Superior temporal gyrus (tissue), 1 donor: ENCODE measurements around the gene IPO4.
"Not testable (repeated sequence)": the region's sequence is repeated elsewhere in the genome, so short reads cannot be mapped to it uniquely, and the experiment has no call there.

Source experiments
- DNase-seq: peaks from one replicate; pipeline ENCODE4 v3.0.0-alpha.2; 2016; ENCODE audit errors: extremely low spot score

The IPO4 gene, protein sequence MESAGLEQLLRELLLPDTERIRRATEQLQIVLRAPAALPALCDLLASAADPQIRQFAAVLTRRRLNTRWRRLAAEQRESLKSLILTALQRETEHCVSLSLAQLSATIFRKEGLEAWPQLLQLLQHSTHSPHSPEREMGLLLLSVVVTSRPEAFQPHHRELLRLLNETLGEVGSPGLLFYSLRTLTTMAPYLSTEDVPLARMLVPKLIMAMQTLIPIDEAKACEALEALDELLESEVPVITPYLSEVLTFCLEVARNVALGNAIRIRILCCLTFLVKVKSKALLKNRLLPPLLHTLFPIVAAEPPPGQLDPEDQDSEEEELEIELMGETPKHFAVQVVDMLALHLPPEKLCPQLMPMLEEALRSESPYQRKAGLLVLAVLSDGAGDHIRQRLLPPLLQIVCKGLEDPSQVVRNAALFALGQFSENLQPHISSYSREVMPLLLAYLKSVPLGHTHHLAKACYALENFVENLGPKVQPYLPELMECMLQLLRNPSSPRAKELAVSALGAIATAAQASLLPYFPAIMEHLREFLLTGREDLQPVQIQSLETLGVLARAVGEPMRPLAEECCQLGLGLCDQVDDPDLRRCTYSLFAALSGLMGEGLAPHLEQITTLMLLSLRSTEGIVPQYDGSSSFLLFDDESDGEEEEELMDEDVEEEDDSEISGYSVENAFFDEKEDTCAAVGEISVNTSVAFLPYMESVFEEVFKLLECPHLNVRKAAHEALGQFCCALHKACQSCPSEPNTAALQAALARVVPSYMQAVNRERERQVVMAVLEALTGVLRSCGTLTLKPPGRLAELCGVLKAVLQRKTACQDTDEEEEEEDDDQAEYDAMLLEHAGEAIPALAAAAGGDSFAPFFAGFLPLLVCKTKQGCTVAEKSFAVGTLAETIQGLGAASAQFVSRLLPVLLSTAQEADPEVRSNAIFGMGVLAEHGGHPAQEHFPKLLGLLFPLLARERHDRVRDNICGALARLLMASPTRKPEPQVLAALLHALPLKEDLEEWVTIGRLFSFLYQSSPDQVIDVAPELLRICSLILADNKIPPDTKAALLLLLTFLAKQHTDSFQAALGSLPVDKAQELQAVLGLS

DNA sequence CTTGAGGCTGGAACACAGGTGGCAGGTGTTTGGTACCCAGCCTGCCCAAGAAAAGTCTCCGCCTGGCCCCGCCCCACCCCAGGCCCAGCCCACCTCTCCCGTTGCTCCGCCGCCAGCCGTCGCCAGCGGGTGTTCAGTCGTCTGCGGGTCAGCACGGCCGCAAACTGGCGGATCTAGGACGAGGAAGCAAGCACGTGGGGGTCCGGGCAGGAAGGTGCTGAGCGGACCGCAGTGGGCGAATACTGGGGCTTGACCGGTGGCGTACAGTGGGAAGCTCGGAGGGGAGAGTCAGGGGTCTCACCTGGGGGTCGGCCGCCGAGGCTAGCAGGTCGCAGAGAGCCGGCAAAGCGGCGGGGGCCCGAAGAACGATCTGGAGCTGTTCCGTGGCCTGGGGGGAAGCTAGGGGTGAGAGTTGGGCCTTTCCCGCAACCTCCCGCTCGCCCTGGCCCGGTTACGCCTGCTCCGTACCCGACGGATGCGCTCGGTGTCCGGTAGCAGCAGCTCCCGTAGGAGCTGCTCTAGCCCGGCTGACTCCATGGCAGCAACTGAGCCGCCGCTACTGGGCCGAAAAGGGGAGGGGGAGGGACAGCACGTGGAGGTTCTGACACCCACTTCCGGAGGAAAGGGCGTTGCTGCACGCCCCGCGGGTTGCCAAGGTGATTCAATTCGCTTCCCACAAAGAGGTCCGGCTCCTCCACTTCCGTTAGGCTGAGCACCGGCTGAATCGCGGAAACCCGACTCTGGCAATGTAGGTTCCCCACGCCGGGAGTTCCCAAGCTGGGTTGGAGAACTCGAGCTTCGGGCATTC, at the start of gene IPO4:
Gene IPO4 (minus strand): TSS at position 566 of the 808 bp plus-strand sequence. CDS start 29 bp downstream, at position 537.
- DNase-seq: peak; percentile 97

DNA sequence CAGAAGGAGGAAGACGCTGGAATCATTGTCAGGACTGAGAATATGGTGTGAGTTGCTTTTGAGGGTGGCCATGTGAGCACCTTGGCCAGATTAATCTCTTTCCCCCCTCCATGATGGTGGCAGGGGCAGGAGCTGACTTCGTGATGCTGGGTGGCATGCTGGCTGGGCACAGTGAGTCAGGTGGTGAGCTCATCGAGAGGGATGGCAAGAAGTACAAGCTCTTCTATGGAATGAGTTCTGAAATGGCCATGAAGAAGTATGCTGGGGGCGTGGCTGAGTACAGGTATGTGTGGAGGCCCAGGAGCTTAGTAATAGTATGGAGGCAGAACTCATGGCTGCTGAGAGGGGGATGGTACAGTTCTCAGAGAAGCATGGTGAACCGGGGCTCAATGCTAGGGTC, 49.5 kb upstream of the IPO4 start:
- no peak for DNase-seq

DNA sequence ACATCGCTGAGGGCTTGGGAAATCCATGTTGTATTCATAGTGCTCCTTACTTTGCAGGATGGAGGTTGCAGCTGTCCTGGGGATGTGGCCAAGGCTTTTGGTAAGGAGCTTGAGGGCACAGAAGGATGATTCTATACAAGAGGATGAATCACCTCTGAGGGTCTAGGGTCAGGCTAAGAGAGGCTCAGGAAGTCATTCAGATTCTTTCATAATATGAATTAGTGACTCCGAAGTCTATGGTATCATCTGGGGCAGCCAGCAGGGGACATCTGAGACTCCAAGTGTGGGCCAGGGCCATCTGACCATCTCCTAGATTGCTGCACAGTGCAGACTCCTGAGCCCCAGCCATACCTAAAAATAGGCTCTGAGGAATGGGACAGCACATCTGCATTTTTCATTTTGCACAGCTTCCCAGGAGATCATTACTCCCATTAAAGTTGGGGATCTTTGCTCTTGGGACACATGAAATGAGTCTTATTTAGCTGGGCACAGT, 48.9 kb upstream of the IPO4 start:
- DNase-seq: no peak

DNA sequence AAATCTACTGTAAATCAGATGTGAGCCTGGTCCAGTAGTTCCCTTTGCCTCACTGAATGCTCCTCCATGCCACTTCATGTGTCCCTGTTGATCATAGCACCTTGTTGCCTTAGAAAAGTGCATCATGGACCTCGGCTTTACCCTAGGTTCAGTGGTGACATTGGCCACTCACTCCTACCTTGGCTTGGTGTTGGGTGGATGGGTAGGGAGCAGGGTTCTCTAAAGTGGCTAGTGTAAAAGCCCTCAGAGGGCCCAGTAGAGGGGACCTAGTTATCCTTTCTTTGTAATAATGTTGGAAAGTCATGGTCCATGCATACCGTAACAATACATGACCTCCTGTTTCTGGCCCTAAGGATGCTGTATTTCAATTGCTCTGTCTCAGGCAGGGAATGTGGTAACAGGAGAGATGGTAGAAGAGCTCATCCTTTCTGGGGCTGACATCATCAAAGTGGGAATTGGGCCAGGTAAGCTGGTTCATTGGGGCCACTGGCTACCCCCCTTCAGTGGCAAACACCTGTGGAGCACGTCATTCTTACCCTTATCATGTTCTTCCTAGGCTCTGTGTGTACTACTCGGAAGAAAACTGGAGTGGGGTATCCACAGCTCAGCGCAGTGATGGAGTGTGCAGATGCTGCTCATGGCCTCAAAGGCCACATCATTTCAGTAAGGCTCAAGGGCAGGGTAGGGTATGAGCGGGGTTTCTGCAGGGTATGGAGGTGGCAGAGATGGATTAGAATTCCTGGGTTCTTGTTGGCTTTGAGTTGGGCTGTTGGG, 48.3 kb upstream of the IPO4 start:
- no peak for DNase-seq

DNA sequence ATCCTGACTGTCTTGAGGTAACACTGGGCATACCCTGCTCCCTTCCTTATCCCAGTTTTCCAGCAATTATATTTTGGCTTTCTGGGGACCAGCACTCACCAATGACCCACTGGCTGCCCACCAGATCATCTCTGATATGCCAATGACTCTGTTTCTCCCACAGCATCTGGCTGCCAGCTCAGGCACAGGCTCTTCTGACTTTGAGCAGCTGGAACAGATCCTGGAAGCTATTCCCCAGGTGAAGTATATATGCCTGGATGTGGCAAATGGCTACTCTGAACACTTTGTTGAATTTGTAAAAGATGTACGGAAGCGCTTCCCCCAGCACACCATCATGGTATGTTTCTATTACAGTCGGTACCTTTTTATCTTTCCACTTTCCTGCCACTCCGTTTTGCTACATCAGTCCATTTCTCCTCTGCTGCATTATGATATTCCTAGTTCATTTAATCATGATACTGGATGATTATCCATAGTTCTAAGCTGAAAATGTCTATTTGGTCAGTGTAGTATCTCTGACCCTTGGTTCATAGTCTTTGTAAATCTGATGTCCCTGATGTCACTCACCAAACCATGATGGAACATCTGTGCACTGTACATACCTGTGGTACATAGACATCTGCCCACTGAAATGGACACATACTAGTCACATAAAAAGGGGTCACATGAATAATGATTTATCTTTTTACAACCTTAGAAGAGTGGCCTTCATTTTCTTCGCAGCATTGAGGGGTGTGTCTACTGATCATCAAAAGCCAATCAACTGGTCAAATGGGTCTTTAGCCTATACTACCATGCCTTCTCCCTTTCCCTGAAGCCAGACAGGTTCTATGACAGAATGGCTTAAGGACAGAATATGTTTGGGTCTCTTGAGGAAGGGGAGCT, 47.4 kb upstream of the IPO4 start:
- DNase-seq: no peak

DNA sequence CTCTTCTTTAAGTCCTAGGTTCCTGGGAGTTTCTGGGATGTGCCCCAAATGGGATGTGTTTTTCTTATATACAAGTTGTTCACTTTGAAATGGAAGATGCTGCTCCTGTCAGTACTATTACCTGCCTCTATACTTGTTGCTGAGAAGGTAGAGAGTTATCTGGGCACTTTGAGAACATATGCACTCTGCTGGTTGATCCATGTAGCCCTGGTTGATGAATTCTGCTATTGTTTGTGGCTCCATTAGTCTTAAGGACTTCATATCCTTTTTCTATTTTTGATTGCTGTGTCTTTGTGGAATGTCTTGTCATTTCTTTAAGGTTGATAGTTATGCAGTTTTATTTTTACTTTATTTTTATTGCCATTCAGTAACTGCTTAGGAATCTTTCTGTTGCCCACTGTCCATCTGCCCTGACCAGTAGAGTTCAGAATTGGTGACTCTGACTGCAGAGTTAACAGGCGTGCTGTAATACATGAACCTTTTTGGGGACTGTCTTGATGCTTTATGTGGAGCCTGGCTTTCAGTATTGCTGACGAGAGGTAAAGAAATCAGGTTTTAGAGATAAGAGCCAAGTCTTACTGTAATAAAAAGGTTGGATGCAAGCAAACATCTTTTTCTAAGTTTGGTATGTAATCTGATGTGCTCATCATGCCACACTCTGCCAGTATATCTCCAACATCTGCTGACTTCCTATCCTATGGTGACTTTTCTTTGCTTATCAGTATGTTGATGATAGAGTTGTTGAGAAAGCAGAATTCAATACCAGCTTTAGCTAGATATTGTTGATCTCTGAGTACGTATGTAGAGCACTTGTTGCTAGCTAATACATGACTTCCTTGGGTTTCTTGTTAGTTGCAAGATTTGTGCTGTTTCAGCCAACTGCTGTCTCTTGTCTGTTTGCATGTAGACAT, 45.7 kb upstream of the IPO4 start:
- no peak for DNase-seq

DNA sequence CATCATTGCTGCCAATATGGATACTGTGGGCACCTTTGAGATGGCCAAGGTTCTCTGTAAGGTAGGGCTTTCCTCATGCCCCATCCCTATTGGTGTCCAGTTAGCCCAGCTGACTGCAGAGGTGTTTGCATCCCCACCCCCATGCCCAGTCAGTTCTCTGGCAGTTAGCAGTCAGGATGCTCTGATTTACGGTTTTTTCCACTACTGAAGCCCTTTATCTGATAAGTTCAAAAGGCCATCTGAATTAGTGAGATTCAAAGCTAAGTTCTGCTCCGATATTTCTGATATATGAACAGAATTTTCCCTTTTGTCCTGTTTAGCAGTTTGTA, 44.9 kb upstream of the IPO4 start:
- DNase-seq: no peak

DNA sequence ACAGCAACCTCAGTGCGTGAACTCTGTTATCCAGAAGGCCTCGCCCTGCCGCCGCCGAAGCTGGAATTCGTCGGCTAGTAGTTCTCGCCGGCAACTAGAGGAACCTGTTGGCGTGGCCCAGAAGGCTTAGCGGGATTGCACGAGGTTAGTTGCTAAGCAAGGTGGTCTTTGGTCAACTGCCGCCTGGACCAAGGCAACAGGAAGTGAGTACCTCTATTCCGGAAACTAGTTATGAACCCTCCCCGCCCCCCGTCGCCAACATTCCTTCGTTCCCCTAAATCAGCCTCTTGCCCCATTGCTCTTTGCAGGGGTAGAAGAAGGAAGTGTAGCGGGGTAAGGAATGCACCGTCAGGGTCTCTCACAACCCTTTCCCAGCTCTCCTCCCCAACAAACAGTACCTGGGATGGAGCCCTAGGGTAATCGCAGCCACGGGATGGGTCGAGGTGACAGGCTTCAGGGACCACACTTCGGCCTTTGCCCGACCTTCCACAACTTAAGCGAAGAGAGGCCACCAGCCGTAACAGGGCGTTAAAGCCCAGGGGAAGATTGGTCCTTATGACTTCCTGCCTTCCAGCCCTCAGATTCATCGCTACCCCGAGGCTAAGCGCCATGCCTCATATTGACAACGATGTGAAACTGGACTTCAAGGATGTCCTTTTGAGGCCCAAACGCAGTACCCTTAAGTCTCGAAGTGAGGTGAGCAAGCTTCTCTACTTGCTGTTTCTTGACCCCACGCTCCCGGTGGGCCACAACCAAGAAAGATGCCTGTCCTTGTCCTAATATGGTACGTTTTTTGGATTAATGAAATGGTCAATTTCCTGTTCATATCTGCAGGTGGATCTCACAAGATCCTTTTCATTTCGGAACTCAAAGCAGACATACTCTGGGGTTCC, 44.3 kb upstream of the IPO4 start, which contains the start of gene GMPR2:
Gene GMPR2 (plus strand): TSS at position 285 of the 893 bp plus-strand sequence. CDS start 325 bp downstream, at position 610.
- no peak for DNase-seq

DNA sequence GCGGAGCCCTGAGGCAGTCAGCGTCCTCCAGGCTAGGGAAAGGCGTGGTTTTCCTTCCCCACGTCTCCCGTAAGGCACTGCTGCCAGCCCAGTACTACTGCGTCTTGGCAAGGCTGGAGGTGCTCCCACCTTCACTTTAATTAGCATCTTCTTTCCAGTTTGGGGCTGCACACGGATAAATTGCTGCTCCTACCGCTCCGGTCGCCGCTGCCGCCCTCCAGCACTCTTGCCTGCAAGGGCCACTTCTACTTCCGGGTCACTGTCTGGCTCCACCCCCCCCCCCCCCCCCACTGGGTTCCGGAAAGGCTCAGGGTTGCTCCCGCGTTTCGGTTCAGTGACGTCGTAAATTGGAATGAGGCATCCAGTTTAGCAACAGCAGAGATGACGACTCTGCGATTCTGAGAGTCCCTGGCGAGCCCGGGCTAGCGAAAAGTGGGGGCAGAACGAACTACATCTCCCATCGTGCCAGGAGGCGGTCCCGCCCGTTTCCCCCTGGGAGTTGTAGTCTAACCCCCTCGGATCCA, 43.6 kb upstream of the IPO4 start, which contains the start of gene NEDD8:
Gene NEDD8 (minus strand): TSS at position 247 of the 524 bp plus-strand sequence. CDS start 100 bp downstream, at position 147.
- peak; percentile 96 for DNase-seq

DNA sequence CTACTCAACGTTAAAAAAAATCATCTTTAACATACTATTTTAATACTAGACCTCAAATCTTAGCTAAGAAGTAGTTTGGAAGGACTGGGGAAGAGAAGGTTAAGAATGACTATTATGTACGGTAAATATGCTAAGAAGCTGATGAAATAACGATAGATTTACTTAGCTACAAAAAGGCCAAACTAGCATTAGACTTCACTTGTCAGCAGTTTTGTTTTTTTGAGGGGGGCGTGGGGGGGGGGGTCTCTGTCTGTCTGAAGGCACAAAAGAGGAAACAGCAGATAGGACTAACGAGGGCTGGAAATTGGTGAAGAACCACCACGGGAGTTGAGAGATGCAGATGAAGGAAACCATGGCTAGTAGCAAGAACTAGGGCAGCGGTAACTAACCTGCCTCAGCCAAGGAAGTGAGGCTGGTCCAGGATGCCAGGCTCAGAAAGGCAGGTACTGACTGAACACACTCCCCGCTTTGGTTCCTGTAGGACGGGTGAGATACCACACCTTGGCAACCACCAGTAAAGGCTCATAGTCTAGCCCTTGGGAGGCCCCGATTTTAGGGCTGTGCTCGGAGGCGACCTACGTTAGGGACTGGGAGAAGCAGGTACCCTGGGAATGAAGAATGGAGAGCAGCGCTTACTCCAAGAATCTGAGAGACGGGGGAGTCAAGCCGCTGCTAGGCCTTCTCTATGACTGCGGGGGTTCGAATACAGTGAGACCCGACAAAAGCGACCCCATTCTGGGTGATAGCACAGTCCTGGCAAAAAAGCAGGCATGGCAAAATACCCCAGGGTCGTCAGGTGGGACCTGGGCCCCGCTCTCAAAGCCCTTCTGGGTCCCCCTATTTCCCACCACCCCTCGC, 42.9 kb upstream of the IPO4 start:
- no peak for DNase-seq

DNA sequence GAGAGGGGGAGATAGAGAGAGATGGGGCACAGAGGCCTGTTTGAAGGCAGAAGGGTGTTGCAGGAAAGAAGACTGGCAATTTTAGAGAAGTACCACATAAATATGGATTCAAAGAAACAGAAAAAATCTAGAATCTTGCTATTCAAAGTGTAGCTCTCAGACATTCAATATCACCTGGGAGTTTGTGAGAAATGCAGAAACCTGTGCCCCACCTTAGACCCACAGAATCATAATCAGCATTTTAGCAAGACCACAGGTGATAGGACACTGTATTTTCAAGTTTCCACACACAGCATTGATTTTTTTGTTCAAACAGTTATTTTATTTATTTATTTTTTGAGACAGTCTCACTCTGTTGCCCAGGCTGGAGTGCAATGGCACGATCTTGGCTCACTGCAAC, 40.3 kb upstream of the IPO4 start:
- DNase-seq: no peak

DNA sequence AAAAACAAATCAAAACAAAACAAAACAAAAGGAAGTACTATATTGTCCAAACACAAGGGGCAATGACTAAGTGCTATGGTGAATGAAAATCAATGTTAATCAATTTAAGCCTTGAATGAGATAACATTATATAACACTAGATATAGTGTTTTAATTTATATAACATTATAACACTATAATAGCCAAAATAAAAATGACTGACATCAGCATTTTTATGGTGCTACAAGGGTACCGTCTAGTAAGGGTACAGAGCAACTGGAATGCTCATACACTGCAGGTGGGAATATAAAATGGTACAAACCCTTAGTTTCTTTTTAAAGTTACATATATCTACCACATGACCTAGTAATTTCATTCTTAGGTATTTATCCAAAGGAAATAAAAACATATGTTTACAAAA, 37.9 kb upstream of the IPO4 start:
- DNase-seq: no peak

DNA sequence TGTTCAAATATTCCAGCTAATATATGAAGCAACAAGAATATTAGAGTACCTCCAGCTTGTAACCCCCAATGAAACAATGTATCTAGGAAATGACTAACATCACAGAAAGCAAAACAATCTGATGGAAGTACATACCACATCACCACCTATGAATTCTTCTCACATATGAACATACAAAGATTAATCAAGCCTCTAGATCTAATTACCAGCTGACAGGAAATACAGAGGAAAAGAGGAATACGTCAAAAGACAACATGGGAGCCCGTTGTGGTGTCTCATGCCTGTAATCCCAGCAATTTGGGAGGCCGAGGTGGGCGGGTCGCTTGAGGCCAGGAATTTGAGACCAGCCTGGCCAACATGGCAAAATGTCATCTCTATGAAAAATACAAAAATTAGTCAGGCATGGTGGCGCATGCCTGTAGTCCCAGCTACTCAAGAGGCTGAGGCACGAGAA, 36.0 kb upstream of the IPO4 start:
- DNase-seq: no peak

DNA sequence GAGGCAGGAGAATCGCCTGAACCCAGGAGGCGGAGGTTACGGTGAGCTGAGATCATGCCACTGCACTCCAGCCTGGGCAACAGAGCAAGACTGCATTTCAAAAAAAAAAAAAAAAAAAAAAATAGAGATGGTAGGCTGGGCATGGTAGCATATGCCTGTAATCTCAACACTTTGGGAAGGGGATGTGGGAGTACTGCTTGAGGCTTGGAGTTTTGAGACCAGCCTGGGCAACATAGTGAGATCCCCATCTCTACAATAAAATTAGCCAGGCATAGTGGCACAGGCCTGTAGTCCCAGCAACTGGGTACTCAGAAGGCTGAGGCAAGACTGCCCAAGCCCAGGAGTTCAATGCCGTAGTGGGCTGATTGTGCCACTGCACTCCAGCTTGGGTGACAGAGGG, 34.4 kb upstream of the IPO4 start:
- not testable (repeated sequence) for DNase-seq

DNA sequence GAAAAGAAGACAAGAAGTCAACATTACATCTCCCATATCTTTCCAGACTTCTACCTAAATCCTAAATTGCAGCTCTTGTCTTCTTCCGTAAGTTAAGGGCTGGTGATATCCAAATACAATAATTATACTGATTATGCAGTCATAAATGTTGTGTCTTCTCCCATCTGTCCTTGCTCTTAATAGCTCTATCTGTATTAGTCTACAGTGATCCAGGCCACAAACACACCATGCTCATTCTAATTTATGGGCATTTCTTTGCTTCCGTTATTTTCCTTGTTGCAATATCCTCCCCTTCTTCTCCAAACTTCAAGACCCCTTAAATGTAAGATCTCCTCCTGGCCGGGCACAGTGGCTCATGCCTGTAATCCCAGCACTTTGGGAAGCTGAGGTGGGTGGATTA, 30.9 kb upstream of the IPO4 start:
- no peak for DNase-seq

DNA sequence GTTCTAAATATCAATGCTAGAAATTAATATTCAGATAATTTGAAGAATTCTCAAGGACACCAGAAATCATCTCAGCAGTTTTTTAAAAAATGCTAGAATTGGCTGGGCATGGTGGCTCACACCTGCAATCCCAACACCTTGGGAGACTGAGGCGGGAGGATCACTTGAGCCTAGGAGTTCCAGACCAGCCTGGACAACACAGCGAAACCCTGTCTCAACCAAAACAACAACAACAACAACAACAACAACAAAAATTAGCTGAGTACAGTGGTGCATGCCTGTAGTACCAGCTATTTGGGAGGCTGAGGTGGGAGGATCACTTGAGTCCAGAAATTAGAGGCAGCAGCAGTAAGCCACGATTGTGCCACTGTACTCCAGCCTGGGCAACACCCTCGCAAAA, 30.5 kb upstream of the IPO4 start:
- DNase-seq: no peak
